ENCODE data around the gene GRK2. TPM values are rescaled to one million over a fixed set of nuclear protein-coding genes. Genes with fewer than 3 reads are reported as not detected.

Gene GRK2
- total and polyA plus RNA-seq, 2 of the 8 experiments (the other 6 are each of a cell fraction or from before 2014, with no cell fraction given), result 47.3 to 49.7 TPM

GRCh38 chr11:67267188-67268080 lies 1.2 kb downstream of the GRK2 start (continued):
- TF ChIP-seq PHF8 (conservative IDR thresholded peaks at IDR 0.05; ENCODE audit: low read depth, low read length), result no peak
- no peak for TF ChIP-seq KDM1A (IDR thresholded peaks at IDR 0.05; ENCODE audit: borderline replicate concordance, low read length)
- TF ChIP-seq SRF (IDR thresholded peaks at IDR 0.05; ENCODE audit: low read depth, low read length), result no peak
- TF ChIP-seq CREB1 (IDR thresholded peaks at IDR 0.05), result no peak
- no peak for TF ChIP-seq MAFK (IDR thresholded peaks at IDR 0.05; ENCODE audit: low read depth, low read length)
- TF ChIP-seq JUND (IDR thresholded peaks at IDR 0.05; ENCODE audit: low read length), result no peak
- no peak for TF ChIP-seq FOSL1 (IDR thresholded peaks at IDR 0.05; ENCODE audit: insufficient read depth, low read depth, low read length)
- TF ChIP-seq NANOG (IDR thresholded peaks at IDR 0.05; ENCODE audit: insufficient read depth, low read depth, low read length, poor library complexity, severe bottlenecking), result no peak
- no peak for TF ChIP-seq ZNF274 (IDR thresholded peaks at IDR 0.05; ENCODE audit: borderline replicate concordance, extremely low read depth, low read length)

All from H1 (cell line).